Sigmoid colon (tissue), 4 donors: ENCODE measurements around the gene LASP1.

ENCODE experiments used
- EP300 ChIP-seq, 4 donors: sonication (generic); formaldehyde crosslinking; IDR thresholded peaks; one replicate each; pipeline ENCODE4 v1.6.1; 2017; ENCODE audit warnings: antibody characterized with exemption in 4 of 4
- POLR2A ChIP-seq, 2 donors: fragments of 450-650 bp; IDR thresholded peaks; one replicate each; pipeline ENCODE4 v1.6.1; 2016; ENCODE audit warnings: antibody characterized with exemption in 2 of 2, mild to moderate bottlenecking in 2 of 2, moderate library complexity in 2 of 2
- TF ChIP-seq, protein P1 (sequence below), 4 experiments: fragments of 450-650 bp in 3 of 4; fragments of 200-600 bp in 1 of 4; IDR thresholded peaks; one replicate each; pipeline ENCODE4 v1.5.1; 2016 to 2019; ENCODE audit warnings: antibody characterized with exemption in 4 of 4, mild to moderate bottlenecking in 3 of 4, moderate library complexity in 2 of 4

DNA sequence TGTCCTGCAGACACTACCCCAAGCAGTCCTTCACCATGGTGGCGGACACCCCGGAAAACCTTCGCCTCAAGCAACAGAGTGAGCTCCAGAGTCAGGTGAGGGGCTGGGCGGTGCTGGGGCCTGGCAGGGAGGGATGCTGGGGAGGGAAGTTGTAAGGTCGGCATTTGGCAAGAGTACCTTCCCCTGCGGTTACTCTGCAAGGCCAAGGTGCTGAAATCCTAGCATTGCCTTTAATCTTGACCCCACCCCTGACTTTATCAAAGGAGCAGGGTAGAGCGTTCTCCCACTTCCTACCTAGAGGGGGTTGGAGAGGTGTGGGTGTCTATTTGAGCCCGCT lies 20.5 kb downstream of the LASP1 start:
- TF ChIP-seq, protein P1, sequence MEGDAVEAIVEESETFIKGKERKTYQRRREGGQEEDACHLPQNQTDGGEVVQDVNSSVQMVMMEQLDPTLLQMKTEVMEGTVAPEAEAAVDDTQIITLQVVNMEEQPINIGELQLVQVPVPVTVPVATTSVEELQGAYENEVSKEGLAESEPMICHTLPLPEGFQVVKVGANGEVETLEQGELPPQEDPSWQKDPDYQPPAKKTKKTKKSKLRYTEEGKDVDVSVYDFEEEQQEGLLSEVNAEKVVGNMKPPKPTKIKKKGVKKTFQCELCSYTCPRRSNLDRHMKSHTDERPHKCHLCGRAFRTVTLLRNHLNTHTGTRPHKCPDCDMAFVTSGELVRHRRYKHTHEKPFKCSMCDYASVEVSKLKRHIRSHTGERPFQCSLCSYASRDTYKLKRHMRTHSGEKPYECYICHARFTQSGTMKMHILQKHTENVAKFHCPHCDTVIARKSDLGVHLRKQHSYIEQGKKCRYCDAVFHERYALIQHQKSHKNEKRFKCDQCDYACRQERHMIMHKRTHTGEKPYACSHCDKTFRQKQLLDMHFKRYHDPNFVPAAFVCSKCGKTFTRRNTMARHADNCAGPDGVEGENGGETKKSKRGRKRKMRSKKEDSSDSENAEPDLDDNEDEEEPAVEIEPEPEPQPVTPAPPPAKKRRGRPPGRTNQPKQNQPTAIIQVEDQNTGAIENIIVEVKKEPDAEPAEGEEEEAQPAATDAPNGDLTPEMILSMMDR (IDR thresholded peaks at IDR 0.05): no peak
- TF ChIP-seq POLR2A (IDR thresholded peaks at IDR 0.05): no peak
- no peak for TF ChIP-seq EP300 (IDR thresholded peaks at IDR 0.05)
